Measurements from ENCODE around the gene SPAG9.

The SPAG9 gene

GRCh38 chr17:51120739-51121619 lies at the start of gene SPAG9:
Gene SPAG9, minus strand, starts transcription at chr17:51120868. Its CDS starts 212 bp downstream, at chr17:51120656.
- peak; percentile 62 to 78 for DNase-seq (ENCODE audit: low read depth in 2 of 2, low spot score in 1 of 2)

- no peak for DNase-seq (ENCODE audit: low read depth in 2 of 2, low spot score in 1 of 2)
Observed at GRCh38 chr17:51169340-51169739, 48.7 kb upstream of the SPAG9 start.

- peak; percentile 41 to 42 for DNase-seq (ENCODE audit: low read depth in 2 of 2, low spot score in 1 of 2)
Observed at GRCh38 chr17:51166987-51167931, 46.6 kb upstream of the SPAG9 start.

- peak; percentile 29 to 59 for DNase-seq (ENCODE audit: low read depth in 2 of 2, low spot score in 1 of 2)
Observed at GRCh38 chr17:51166198-51166986, 45.7 kb upstream of the SPAG9 start, which contains the start of gene NME2. Gene NME2, plus strand, starts transcription at chr17:51166411. Its CDS starts 420 bp downstream, at chr17:51166831.

- DNase-seq (ENCODE audit: low read depth in 2 of 2, low spot score in 1 of 2): no peak
Observed at GRCh38 chr17:51165680-51166197, 45.1 kb upstream of the SPAG9 start.

- no peak for DNase-seq (ENCODE audit: low read depth in 2 of 2, low spot score in 1 of 2)
Observed at GRCh38 chr17:51164911-51165679, 44.4 kb upstream of the SPAG9 start.

- DNase-seq (ENCODE audit: low read depth in 2 of 2, low spot score in 1 of 2): no peak
Observed at GRCh38 chr17:51161541-51161940, 40.9 kb upstream of the SPAG9 start.

- DNase-seq (ENCODE audit: low read depth in 2 of 2, low spot score in 1 of 2): no peak
Observed at GRCh38 chr17:51159604-51160003, 38.9 kb upstream of the SPAG9 start.

- DNase-seq (ENCODE audit: low read depth in 2 of 2, low spot score in 1 of 2): no peak
Observed at GRCh38 chr17:51155416-51155815, 34.7 kb upstream of the SPAG9 start.

- no peak for DNase-seq (ENCODE audit: low read depth in 2 of 2, low spot score in 1 of 2)
Observed at GRCh38 chr17:51154176-51154575, 33.5 kb upstream of the SPAG9 start.

- peak; percentile 89 to 98 for DNase-seq (ENCODE audit: low read depth in 2 of 2, low spot score in 1 of 2)
Observed at GRCh38 chr17:51153210-51154072, 32.8 kb upstream of the SPAG9 start, which contains the start of gene NME1. Gene NME1, plus strand, starts transcription at chr17:51153559. Its CDS starts 2,096 bp downstream, at chr17:51155655.

GRCh38 chr17:51152766-51153209 lies 32.1 kb upstream of the SPAG9 start:
- no peak for DNase-seq (ENCODE audit: low read depth in 2 of 2, low spot score in 1 of 2)

GRCh38 chr17:51150932-51151331 lies 30.3 kb upstream of the SPAG9 start:
- DNase-seq (ENCODE audit: low read depth in 2 of 2, low spot score in 1 of 2): no peak

- no peak for DNase-seq (ENCODE audit: low read depth in 2 of 2, low spot score in 1 of 2)
Observed at GRCh38 chr17:51149163-51149562, 28.5 kb upstream of the SPAG9 start.

GRCh38 chr17:51147650-51148049 lies 27.0 kb upstream of the SPAG9 start:
- no peak for DNase-seq (ENCODE audit: low read depth in 2 of 2, low spot score in 1 of 2)

- no peak for DNase-seq (ENCODE audit: low read depth in 2 of 2, low spot score in 1 of 2)
Observed at GRCh38 chr17:51144266-51145022, 23.8 kb upstream of the SPAG9 start.

- DNase-seq (ENCODE audit: low read depth in 2 of 2, low spot score in 1 of 2): no peak
Observed at GRCh38 chr17:51142597-51142996, 21.9 kb upstream of the SPAG9 start.

GRCh38 chr17:51135956-51136355 lies 15.3 kb upstream of the SPAG9 start:
- DNase-seq (ENCODE audit: low read depth in 2 of 2, low spot score in 1 of 2): no peak
